Stomach (tissue), 4 donors: ENCODE data around the gene GYPE.

Source experiments
- POLR2A ChIP-seq, 4 donors: fragments of 450-650 bp; IDR thresholded peaks; one replicate each; pipeline ENCODE4 v1.6.1; 2016; ENCODE audit warnings: antibody characterized with exemption in 4 of 4, control low read depth in 2 of 4, mild to moderate bottlenecking in 1 of 4, moderate library complexity in 1 of 4
- POLR2AphosphoS5 ChIP-seq, 3 donors: sonication (generic); formaldehyde crosslinking; IDR thresholded peaks; one replicate each; pipeline ENCODE4 v1.6.1; 2016; ENCODE audit warnings: antibody characterized with exemption in 3 of 3
- TF ChIP-seq, protein P1 (sequence below), 7 experiments: fragments of 450-650 bp in 4 of 7; fragments of 200-600 bp in 3 of 7; sonication (generic) in 3 of 7; IDR thresholded peaks; one replicate each; pipeline ENCODE4 v1.5.1; 2016 to 2019; ENCODE audit warnings: antibody characterized with exemption in 7 of 7, control low read depth in 2 of 7, mild to moderate bottlenecking in 1 of 7

DNA sequence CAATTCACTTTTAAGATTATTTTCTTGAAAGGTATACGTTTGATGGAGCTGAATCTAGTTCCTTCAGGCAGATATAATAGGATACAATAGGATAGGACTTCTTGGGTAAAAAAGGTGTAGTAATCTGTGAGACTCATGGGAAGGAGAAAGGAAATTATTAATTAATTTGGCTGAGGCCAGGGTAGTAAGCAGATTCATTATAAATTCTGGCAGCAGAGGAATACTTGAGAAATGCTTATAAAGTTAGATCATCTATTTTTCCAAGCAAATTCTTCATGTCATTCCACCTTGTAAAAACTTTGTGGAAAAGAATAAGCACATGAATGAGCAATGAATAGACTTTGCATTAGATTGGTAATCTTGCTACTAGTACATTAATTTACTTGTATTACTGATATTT, 46.9 kb downstream of the GYPE start:
- TF ChIP-seq POLR2A (IDR thresholded peaks at IDR 0.05) (no peak), POLR2AphosphoS5 (IDR thresholded peaks at IDR 0.05) (no peak)
- TF ChIP-seq, protein P1, sequence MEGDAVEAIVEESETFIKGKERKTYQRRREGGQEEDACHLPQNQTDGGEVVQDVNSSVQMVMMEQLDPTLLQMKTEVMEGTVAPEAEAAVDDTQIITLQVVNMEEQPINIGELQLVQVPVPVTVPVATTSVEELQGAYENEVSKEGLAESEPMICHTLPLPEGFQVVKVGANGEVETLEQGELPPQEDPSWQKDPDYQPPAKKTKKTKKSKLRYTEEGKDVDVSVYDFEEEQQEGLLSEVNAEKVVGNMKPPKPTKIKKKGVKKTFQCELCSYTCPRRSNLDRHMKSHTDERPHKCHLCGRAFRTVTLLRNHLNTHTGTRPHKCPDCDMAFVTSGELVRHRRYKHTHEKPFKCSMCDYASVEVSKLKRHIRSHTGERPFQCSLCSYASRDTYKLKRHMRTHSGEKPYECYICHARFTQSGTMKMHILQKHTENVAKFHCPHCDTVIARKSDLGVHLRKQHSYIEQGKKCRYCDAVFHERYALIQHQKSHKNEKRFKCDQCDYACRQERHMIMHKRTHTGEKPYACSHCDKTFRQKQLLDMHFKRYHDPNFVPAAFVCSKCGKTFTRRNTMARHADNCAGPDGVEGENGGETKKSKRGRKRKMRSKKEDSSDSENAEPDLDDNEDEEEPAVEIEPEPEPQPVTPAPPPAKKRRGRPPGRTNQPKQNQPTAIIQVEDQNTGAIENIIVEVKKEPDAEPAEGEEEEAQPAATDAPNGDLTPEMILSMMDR (IDR thresholded peaks at IDR 0.05) = no peak
